HEK293 (cell line): ENCODE measurements around the gene STRBP.

ENCODE experiments used
- CTCF ChIP-seq: fragments of 450-650 bp; formaldehyde crosslinking; IDR thresholded peaks from 2 replicates; pipeline ENCODE4 v1.5.1; 2016; ENCODE audit warnings: missing biosample characterization, missing genetic modification characterization
- REST ChIP-seq: fragments of 450-650 bp; formaldehyde crosslinking; IDR thresholded peaks from 2 replicates; pipeline ENCODE4 v1.5.1; 2016; ENCODE audit warnings: missing biosample characterization, missing genetic modification characterization
- TRIM28 ChIP-seq: IDR thresholded peaks from 2 replicates; pipeline ENCODE4 v1.6.1; 2011; ENCODE audit warnings: low read length, control low read depth, borderline replicate concordance
- ZBTB1 ChIP-seq: fragments of 450-650 bp; formaldehyde crosslinking; IDR thresholded peaks from 2 replicates; pipeline ENCODE4 v1.5.1; 2016; ENCODE audit warnings: missing biosample characterization, missing genetic modification characterization
- ZNF174 ChIP-seq: fragments of 450-650 bp; formaldehyde crosslinking; IDR thresholded peaks from 2 replicates; pipeline ENCODE4 v1.5.0; 2017; ENCODE audit warnings: missing biosample characterization, mild to moderate bottlenecking, missing genetic modification characterization
- ZNF24 ChIP-seq: fragments of 450-650 bp; formaldehyde crosslinking; IDR thresholded peaks from 2 replicates; pipeline ENCODE4 v1.5.1; 2016; ENCODE audit warnings: missing biosample characterization, missing genetic modification characterization
- ZNF529 ChIP-seq: fragments of 450-650 bp; formaldehyde crosslinking; IDR thresholded peaks from 2 replicates; pipeline ENCODE4 v1.5.1; 2017; ENCODE audit warnings: missing genetic modification characterization, missing biosample characterization; ENCODE audit not compliant: insufficient replicate concordance

GRCh38 chr9:123090956-123091355 lies 177.4 kb downstream of the STRBP start:
- TF ChIP-seq CTCF (tag by site-specific recombination): no peak
- TF ChIP-seq REST (tag by site-specific recombination): no peak
- TF ChIP-seq ZBTB1 (tag by site-specific recombination): no peak
- TF ChIP-seq TRIM28: no peak
- TF ChIP-seq ZNF24 (tag by site-specific recombination): no peak
- no peak for TF ChIP-seq ZNF174 (tag by site-specific recombination)
- no peak for TF ChIP-seq ZNF529 (tag by site-specific recombination)
